ENCODE results near the gene SUMO2.

Gene SUMO2

GRCh38 chr17:75182569-75183436 is at the start of gene SUMO2:
Gene SUMO2 (minus strand): TSS chr17:75182959. CDS start chr17:75182834, 125 bp downstream.
- peak; percentile 97 for DNase-seq (ENCODE audit: low read depth)
- H3K4me3 ChIP-seq (replicated peaks; ENCODE audit: low read depth, low read length): peak within 1 kb of the TSS; percentile 82
- no peak for TF ChIP-seq CTCF (IDR thresholded peaks at IDR 0.05; ENCODE audit: low read length, missing control alignments)

DNA sequence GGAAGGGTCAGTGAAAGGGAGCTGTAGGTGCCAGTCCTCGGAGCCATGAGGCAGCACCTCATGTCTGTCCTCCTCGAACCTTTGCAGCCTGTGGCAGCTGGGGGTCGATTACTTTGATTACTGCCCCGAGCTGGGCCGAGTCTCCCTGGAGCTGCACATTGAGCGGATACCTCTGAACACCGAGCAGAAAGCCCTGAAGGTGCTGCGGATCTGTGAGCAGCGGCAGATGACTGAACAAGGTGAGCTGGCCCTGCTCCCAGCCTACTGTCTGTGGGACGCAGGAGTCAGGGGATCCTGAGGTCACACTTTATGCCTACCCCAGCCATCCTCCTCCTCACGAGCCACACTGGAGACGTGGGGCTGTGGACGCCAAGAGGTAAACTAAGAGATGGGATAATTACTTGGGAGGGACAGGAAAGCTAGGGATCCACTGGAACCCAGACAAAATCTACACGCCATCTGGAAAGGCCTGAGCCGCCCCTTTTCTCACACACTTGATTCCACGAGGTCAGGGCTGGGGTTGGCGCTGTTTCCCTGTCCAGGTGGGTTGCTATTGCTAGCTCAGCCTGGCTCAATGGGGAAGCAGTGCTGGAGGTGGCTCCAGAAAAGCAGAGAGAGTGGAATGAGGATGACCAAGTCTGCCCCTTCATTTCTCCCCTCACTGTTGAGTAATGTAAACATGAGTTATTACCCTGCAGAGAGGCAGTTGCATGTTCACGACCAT is 49.1 kb upstream of the SUMO2 start:
- no peak for TF ChIP-seq CTCF (IDR thresholded peaks at IDR 0.05; ENCODE audit: low read length, missing control alignments)
- no peak for DNase-seq (ENCODE audit: low read depth)
- no peak overlapping the region for H3K4me3 ChIP-seq (replicated peaks; ENCODE audit: low read depth, low read length)

GRCh38 chr17:75231071-75231470 is 48.3 kb upstream of the SUMO2 start:
- no peak overlapping the region for H3K4me3 ChIP-seq (replicated peaks; ENCODE audit: low read depth, low read length)
- TF ChIP-seq CTCF (IDR thresholded peaks at IDR 0.05; ENCODE audit: low read length, missing control alignments): no peak
- no peak for DNase-seq (ENCODE audit: low read depth)

DNA sequence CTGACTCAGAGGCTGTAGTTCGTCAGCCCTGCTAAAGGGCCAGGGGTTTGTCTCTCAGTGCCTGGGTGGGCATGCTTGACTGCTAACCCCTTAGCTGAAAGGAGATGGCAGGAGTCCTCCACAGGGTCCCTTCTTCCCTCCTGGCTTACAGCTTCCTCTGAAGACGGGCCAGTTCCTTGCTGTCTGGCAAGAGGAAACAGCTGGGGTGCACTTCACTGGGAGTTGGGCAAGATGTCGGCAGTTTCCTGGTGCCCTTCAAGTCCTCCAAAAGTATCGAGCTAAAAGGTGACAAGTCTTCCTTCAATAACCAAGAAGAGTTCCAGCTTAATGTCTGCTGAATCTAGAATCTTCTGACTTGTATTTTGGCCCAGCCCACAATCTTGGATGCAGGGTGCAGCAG is 46.1 kb upstream of the SUMO2 start:
- TF ChIP-seq CTCF (IDR thresholded peaks at IDR 0.05; ENCODE audit: low read length, missing control alignments): no peak
- H3K4me3 ChIP-seq (replicated peaks; ENCODE audit: low read depth, low read length): no peak overlapping the region
- DNase-seq (ENCODE audit: low read depth): no peak

- H3K4me3 ChIP-seq (replicated peaks; ENCODE audit: low read depth, low read length): no peak overlapping the region
- peak; percentile 42 for DNase-seq (ENCODE audit: low read depth)
- TF ChIP-seq CTCF (IDR thresholded peaks at IDR 0.05; ENCODE audit: low read length, missing control alignments): no peak
Measured at GRCh38 chr17:75228305-75228704, 45.5 kb upstream of the SUMO2 start.

DNA sequence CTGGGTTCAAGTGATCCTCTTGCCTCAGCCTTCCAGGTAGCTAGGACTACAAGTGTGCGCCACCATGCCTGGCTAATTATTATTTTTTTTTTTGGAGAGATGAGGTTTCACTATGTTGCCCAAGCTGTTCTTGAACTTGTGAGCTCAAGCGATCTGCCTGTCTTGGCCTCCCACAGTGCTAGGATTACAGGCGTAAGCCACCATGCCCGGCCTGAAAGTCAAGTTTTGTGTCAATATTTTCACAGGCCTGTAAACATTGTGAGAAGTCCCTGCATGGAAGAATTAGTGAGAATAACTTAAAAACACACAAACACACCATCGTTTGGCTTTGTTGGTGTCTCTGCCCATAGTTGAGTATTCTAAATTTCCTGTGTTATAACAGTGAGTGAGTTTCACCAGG is 45.0 kb upstream of the SUMO2 start:
- DNase-seq (ENCODE audit: low read depth): no peak

More for the DNA sequence above, 45.0 kb upstream of the SUMO2 start:
- TF ChIP-seq CTCF (IDR thresholded peaks at IDR 0.05; ENCODE audit: low read length, missing control alignments): no peak
- no peak overlapping the region for H3K4me3 ChIP-seq (replicated peaks; ENCODE audit: low read depth, low read length)
